ENCODE data around the gene CFAP57. TPM values are rescaled to one million over a fixed set of nuclear protein-coding genes. Genes with fewer than 3 reads are reported as not detected.

Gene CFAP57
- total RNA-seq, 2 donors from 2014 or later, result 0.12 TPM; not detected in 1

DNA sequence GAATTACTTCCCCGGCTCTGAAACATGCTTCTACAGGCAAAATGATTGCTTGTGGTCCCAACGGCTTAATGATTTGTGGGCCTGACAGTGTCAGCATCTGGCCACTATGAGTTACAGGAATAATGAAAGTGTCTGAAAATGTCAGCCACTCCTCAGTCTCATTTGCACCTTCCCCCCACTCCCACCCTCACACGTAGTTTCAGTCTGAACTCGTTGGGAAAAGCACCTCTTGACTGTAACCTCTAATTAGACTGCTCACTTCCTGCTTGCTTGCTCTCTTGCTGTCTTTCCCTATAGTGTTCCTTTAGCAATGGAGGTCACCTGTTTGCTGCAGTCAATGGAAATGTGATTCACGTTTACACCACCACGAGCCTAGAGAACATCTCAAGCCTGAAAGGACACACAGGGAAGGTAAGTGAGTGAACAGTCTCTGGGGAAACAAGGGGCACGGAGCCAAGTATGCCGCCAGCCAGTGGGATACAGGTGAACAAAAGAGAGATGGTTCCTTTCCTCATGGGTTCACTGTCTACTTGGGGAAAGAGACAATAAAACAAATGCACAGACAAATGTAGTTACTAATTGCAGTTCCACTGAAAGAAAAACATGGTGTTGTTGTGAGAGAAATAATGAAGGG is 27.1 kb downstream of the CFAP57 start:
- Histone ChIP-seq H3K4me3 (no peak overlapping the region), H3K36me3 (no peaks in the 10 kb centered on the region), H3K27ac (no peak overlapping the region), H3K27me3 (no peaks in the 10 kb centered on the region), H3K9me3 (peaks cover 6 to 20% of the 10 kb centered on the region in 2 donors), H3K4me1 (no peaks in the 10 kb centered on the region)
- no peak for DNase-seq (ENCODE audit: low spot score)
- TF ChIP-seq, protein P1, sequence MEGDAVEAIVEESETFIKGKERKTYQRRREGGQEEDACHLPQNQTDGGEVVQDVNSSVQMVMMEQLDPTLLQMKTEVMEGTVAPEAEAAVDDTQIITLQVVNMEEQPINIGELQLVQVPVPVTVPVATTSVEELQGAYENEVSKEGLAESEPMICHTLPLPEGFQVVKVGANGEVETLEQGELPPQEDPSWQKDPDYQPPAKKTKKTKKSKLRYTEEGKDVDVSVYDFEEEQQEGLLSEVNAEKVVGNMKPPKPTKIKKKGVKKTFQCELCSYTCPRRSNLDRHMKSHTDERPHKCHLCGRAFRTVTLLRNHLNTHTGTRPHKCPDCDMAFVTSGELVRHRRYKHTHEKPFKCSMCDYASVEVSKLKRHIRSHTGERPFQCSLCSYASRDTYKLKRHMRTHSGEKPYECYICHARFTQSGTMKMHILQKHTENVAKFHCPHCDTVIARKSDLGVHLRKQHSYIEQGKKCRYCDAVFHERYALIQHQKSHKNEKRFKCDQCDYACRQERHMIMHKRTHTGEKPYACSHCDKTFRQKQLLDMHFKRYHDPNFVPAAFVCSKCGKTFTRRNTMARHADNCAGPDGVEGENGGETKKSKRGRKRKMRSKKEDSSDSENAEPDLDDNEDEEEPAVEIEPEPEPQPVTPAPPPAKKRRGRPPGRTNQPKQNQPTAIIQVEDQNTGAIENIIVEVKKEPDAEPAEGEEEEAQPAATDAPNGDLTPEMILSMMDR (IDR thresholded peaks at IDR 0.05), result no peak

DNA sequence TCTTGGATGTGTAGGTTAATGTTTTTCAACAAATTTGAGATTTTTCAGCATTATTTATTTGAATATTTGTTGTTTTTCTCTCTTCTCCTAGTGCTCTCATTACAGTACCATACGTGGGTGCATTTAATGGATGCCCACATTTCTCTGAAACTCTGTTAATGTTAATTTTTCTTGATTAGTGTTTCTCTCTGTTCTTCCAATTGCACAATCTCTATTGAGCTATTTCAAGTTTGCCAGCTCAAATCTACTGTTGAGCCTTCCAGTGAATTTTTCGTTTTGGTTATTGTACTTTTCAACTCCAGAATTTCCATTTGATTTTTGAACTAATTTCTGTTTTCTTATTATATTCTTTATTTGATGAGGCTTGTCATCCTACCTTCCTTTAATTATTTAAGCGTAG is 31.7 kb downstream of the CFAP57 start:
- H3K4me3 ChIP-seq, result no peak overlapping the region
- H3K27me3 ChIP-seq, result no peaks in the 10 kb centered on the region
- TF ChIP-seq, protein P1 (IDR thresholded peaks at IDR 0.05), result no peak
- H3K36me3 ChIP-seq, result no peaks in the 10 kb centered on the region
- DNase-seq (ENCODE audit: low spot score), result no peak
- peaks cover 0 to 20% of the 10 kb centered on the region in 2 donors for H3K4me1 ChIP-seq
- peaks cover 0 to 9% of the 10 kb centered on the region in 2 donors for H3K9me3 ChIP-seq
- H3K27ac ChIP-seq, result no peak overlapping the region

DNA sequence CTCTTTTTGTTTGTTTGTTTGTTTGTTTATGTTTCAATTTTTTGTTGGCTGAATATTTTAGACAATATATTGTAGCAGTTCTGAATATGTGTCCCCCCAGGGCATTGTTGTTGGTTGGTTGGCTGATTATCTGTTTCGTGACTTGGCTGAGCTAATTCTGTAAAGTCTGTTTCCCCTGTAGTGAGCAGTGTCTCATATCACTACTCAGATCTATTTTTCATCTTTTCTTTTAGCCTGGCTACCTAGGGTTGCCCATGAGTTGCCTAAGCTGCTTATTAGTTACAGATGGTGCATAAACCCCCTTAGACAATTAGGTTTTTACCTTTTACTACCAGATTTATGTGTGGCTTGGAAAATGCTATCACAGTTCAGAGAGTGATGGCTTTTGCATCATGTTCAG is 32.3 kb downstream of the CFAP57 start:
- H3K4me3 ChIP-seq, result no peak overlapping the region
- peaks cover 0 to 9% of the 10 kb centered on the region in 2 donors for H3K9me3 ChIP-seq
- DNase-seq (ENCODE audit: low spot score), result no peak
- H3K27me3 ChIP-seq, result no peaks in the 10 kb centered on the region
- no peaks in the 10 kb centered on the region for H3K36me3 ChIP-seq
- H3K4me1 ChIP-seq, result peaks cover 0 to 20% of the 10 kb centered on the region in 2 donors
- H3K27ac ChIP-seq, result no peak overlapping the region
- TF ChIP-seq, protein P1 (IDR thresholded peaks at IDR 0.05), result no peak

DNA sequence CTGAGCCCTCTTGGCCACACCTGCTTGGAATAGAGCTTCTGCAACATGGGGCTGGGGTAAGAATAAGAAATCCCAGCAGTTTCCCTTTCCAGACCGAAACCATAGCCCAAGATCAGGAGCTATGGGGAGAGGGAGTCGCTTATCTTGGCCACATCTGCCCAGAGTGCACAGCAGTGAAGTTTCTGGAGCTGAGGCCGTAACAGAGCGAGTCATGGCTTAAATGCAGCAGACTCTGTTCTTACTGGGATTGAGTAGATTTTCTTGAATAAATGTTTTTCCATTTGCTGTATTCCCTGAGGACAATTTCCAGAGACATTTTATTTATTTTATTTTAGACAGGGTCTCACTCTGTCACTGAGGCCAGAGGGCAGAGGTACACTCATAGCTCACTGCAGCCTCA is 33.5 kb downstream of the CFAP57 start:
- Histone ChIP-seq H3K27ac (peak overlapping the region in 1 of 2 donors; percentile 49), H3K4me3 (no peak overlapping the region), H3K27me3 (no peaks in the 10 kb centered on the region), H3K36me3 (no peaks in the 10 kb centered on the region), H3K4me1 (peaks cover 0 to 20% of the 10 kb centered on the region in 2 donors), H3K9me3 (peaks cover 0 to 9% of the 10 kb centered on the region in 2 donors)
- no peak for DNase-seq (ENCODE audit: low spot score)
- TF ChIP-seq, protein P1 (IDR thresholded peaks at IDR 0.05), result no peak

DNA sequence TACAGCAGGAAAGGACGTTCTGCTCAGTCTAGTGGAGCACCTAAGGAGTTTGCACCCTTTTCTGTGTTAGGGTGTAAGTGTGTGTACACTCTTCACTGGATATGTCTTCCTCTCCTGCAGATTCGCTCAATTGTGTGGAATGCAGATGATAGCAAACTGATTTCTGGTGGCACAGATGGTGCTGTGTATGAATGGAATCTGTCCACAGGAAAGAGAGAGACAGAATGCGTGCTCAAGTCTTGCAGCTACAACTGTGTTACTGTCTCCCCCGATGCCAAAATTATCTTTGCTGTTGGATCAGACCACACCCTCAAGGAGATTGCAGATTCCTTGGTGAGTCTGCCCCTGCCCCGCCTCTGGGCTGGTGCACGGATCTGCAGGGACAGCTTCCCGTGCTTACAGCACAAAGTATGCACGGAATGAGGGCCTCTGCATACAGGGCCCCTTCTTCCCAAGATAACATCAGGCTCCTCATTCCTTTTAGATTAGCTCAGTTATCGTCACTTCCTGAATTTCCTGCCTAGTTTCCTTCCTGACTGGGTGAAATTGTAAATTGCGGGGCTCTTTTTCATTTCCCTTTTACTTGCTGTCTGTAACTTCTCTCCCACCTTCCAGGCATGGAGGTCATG is 34.6 kb downstream of the CFAP57 start:
- H3K27me3 ChIP-seq, result no peaks in the 10 kb centered on the region
- DNase-seq (ENCODE audit: low spot score), result no peak
- H3K27ac ChIP-seq, result peak overlapping the region; percentile 23 to 49
- H3K9me3 ChIP-seq, result peaks cover 0 to 9% of the 10 kb centered on the region in 2 donors
- peak overlapping the region in 1 of 2 donors; percentile 10 for H3K4me3 ChIP-seq
- peaks cover 0 to 20% of the 10 kb centered on the region in 2 donors for H3K4me1 ChIP-seq
- TF ChIP-seq, protein P1 (IDR thresholded peaks at IDR 0.05), result no peak
- H3K36me3 ChIP-seq, result no peaks in the 10 kb centered on the region
